Upper lobe of right lung (tissue), 1 donor: ENCODE data around the gene ANO2. TPM values are rescaled to one million over a fixed set of nuclear protein-coding genes. Genes with fewer than 3 reads are reported as not detected.

Source experiments
- ATAC-seq: fragments of 200-7000 bp; cut with Tn5 transposase; one replicate; pipeline ENCODE4 v1.9.1; 2020; ENCODE audit warnings: mild to moderate bottlenecking, moderate library complexity
- DNase-seq: peaks from one replicate; pipeline ENCODE4 v3.0.0-alpha.2; 2020
- H3K27ac ChIP-seq: fragments of 200-600 bp; one replicate; pipeline ENCODE4 v1.8.0; 2022
- H3K27me3 ChIP-seq: fragments of 200-600 bp; one replicate; pipeline ENCODE4 v1.8.0; 2022; ENCODE audit warnings: mild to moderate bottlenecking
- H3K36me3 ChIP-seq: fragments of 200-600 bp; one replicate; pipeline ENCODE4 v1.8.0; 2022
- H3K4me1 ChIP-seq: fragments of 200-600 bp; one replicate; pipeline ENCODE4 v1.8.0; 2022
- H3K4me3 ChIP-seq: fragments of 200-600 bp; one replicate; pipeline ENCODE4 v1.8.0; 2022; ENCODE audit warnings: mild to moderate bottlenecking
- H3K9me3 ChIP-seq: fragments of 200-600 bp; one replicate; pipeline ENCODE4 v1.8.0; 2022
- CTCF ChIP-seq: fragments of 200-600 bp; IDR thresholded peaks from one replicate; pipeline ENCODE4 v1.8.0; 2022; ENCODE audit warnings: antibody characterized with exemption
- intact Hi-C: fragments of 100-400 bp; cut with DNase I; formaldehyde crosslinking; loops from one replicate; pipeline ENCODE4 v1.11.0; 2022
- total RNA-seq: library from RNA; stranded (reverse); fragmentation: NEBNext Ultra II Directional; extraction: Animal tissue kit (Norgen Biotek cat#: 25700); gene quantifications from one replicate; pipeline ENCODE4 v1.2.1, GENCODE V29; 2021
- donor health status: DM: no; HTN: yes; CAD: no; lungs with severe emphysema.

ANO2 gene
- total RNA-seq, 1 donor from 2014 or later, result 36.8 TPM

GRCh38 chr12:5587711-5588121 is 357.3 kb downstream of the ANO2 start:
- ATAC-seq (no peak), DNase-seq (no peak)
- H3K4me3 ChIP-seq, result no peak overlapping the region
- H3K27me3 ChIP-seq, result no peaks in the 10 kb centered on the region
- H3K9me3 ChIP-seq, result no peaks in the 10 kb centered on the region
- no peaks in the 10 kb centered on the region for H3K36me3 ChIP-seq
- no peak for TF ChIP-seq CTCF
- intact Hi-C loops, result no loop called here
- H3K4me1 ChIP-seq, result peaks cover 9% of the 10 kb centered on the region
- no peak overlapping the region for H3K27ac ChIP-seq

- ATAC-seq, result no peak
- H3K27ac ChIP-seq, result no peak overlapping the region
- intact Hi-C loops, result no loop called here
- TF ChIP-seq CTCF, result no peak
- no peaks in the 10 kb centered on the region for H3K9me3 ChIP-seq
- no peak overlapping the region for H3K4me3 ChIP-seq
- peaks cover 10% of the 10 kb centered on the region for H3K4me1 ChIP-seq
- DNase-seq, result no peak
- no peaks in the 10 kb centered on the region for H3K36me3 ChIP-seq
- H3K27me3 ChIP-seq, result no peaks in the 10 kb centered on the region
Measured at GRCh38 chr12:5586201-5586600, 358.9 kb downstream of the ANO2 start.

- Histone ChIP-seq H3K4me1 (peaks cover 10% of the 10 kb centered on the region), H3K4me3 (no peak overlapping the region), H3K27me3 (no peaks in the 10 kb centered on the region), H3K36me3 (no peaks in the 10 kb centered on the region), H3K27ac (no peak overlapping the region), H3K9me3 (no peaks in the 10 kb centered on the region)
- DNase-seq (no peak), ATAC-seq (no peak)
- TF ChIP-seq CTCF, result no peak
- intact Hi-C loops, result no loop called here
Measured at GRCh38 chr12:5585178-5585577, 359.9 kb downstream of the ANO2 start.

GRCh38 chr12:5584412-5585175 is 360.5 kb downstream of the ANO2 start:
- ATAC-seq (no peak), DNase-seq (no peak)
- Histone ChIP-seq H3K4me1 (peaks cover 10% of the 10 kb centered on the region), H3K27ac (no peak overlapping the region), H3K9me3 (no peaks in the 10 kb centered on the region), H3K36me3 (no peaks in the 10 kb centered on the region), H3K4me3 (no peak overlapping the region), H3K27me3 (no peaks in the 10 kb centered on the region)
- TF ChIP-seq CTCF, result no peak
- intact Hi-C loops, result no loop called here

GRCh38 chr12:5582541-5582940 is 362.5 kb downstream of the ANO2 start:
- Histone ChIP-seq H3K27ac (no peak overlapping the region), H3K4me3 (no peak overlapping the region), H3K27me3 (no peaks in the 10 kb centered on the region)

More at GRCh38 chr12:5582541-5582940, 362.5 kb downstream of the ANO2 start:
- ATAC-seq (no peak), DNase-seq (no peak)
- H3K9me3 ChIP-seq, result no peaks in the 10 kb centered on the region
- intact Hi-C loops, result no loop called here
- no peaks in the 10 kb centered on the region for H3K36me3 ChIP-seq
- TF ChIP-seq CTCF, result no peak
- H3K4me1 ChIP-seq, result peaks cover 10% of the 10 kb centered on the region
